Left lung (tissue), 10 donors: ENCODE results near the gene MED25. TPM values are rescaled to one million over a fixed set of nuclear protein-coding genes. Genes with fewer than 3 reads are reported as not detected.

ENCODE experiments used
- ATAC-seq: fragments of 200-7000 bp; cut with Tn5 transposase; one replicate; pipeline ENCODE4 v1.9.1; 2020; ENCODE audit warnings: moderate library complexity
- DNase-seq, 4 donors: peaks; one replicate each; pipeline ENCODE4 v3.0.0-alpha.2; 2013 to 2020
- H3K27ac ChIP-seq, 2 donors: fragments of 200-600 bp; sonication (generic) in 1 of 2; one replicate each; pipeline versions ENCODE4 v1.5.0 to v1.8.0; 2020 to 2021
- H3K27me3 ChIP-seq, 2 donors: fragments of 200-600 bp; sonication (generic) in 1 of 2; one replicate each; pipeline versions ENCODE4 v1.5.0 to v1.8.0; 2020 to 2021
- H3K36me3 ChIP-seq, 2 donors: fragments of 200-600 bp; sonication (generic) in 1 of 2; one replicate each; pipeline versions ENCODE4 v1.5.0 to v1.8.0; 2020 to 2021
- H3K4me1 ChIP-seq, 2 donors: fragments of 200-600 bp; one replicate each; pipeline ENCODE4 v1.8.0; 2021
- H3K4me3 ChIP-seq, 2 donors: fragments of 200-600 bp; sonication (generic) in 1 of 2; one replicate each; pipeline versions ENCODE4 v1.5.0 to v1.8.0; 2020 to 2021; ENCODE audit warnings: mild to moderate bottlenecking in 1 of 2
- H3K9me3 ChIP-seq, 2 donors: fragments of 200-600 bp; sonication (generic) in 1 of 2; one replicate each; pipeline versions ENCODE4 v1.5.0 to v1.8.0; 2020 to 2021
- CTCF ChIP-seq, 2 donors: fragments of 200-600 bp; sonication (generic) in 1 of 2; IDR thresholded peaks; one replicate each; pipeline versions ENCODE4 v1.5.0 to v1.8.0; 2021; ENCODE audit warnings: antibody characterized with exemption in 2 of 2
- intact Hi-C, 2 donors: fragments of 100-400 bp; cut with DNase I; formaldehyde crosslinking; loops; one replicate each; pipeline versions ENCODE4 v1.11.2 to v1.14.2; 2022
- polyA plus RNA-seq, 6 donors: library from polyadenylated mRNA; unstranded; fragments of 120-200 nt; gene quantifications; one replicate each; pipeline ENCODE4 v1.2.1, GENCODE V29; 2013; ENCODE audit not compliant: insufficient read length in 6 of 6
- total RNA-seq, 2 donors: library from RNA; stranded (reverse); fragmentation: NEBNext Ultra II Directional; extraction: Animal tissue kit (Norgen Biotek cat#: 25700); gene quantifications; one replicate each; pipeline ENCODE4 v1.2.1, GENCODE V29; 2021
- donor health status: DM: no; HTN: yes; CAD: no.
- donor health status: DM: no; HTN: no; CAD: no.

The MED25 gene
- total and polyA plus RNA-seq, 8 donors, result 52.1 to 67.4 (median 57.6) TPM

- TF ChIP-seq CTCF (IDR thresholded peaks at IDR 0.05), result no peak
- no peak overlapping the region for H3K4me3 ChIP-seq
- H3K4me1 ChIP-seq, result peaks cover 0 to 17% of the 10 kb centered on the region in 2 donors
- DNase-seq (no peak), ATAC-seq (no peak)
- peaks cover 0 to 11% of the 10 kb centered on the region in 2 donors for H3K36me3 ChIP-seq
- intact Hi-C loops, result no loop called here
- H3K27ac ChIP-seq, result peak overlapping the region in 1 of 2 donors; percentile 2
- H3K27me3 ChIP-seq, result no peaks in the 10 kb centered on the region
- no peaks in the 10 kb centered on the region for H3K9me3 ChIP-seq
Measured at GRCh38 chr19:49773663-49774350, 44.3 kb upstream of the MED25 start.

- ATAC-seq, result no peak
- no peak for DNase-seq
- H3K27ac ChIP-seq, result no peak overlapping the region
- peaks cover 0 to 23% of the 10 kb centered on the region in 2 donors for H3K4me1 ChIP-seq
- no peaks in the 10 kb centered on the region for H3K27me3 ChIP-seq
- no peaks in the 10 kb centered on the region for H3K9me3 ChIP-seq
- TF ChIP-seq CTCF (IDR thresholded peaks at IDR 0.05), result no peak
- intact Hi-C loops, result no loop called here
- no peak overlapping the region for H3K4me3 ChIP-seq
- peaks cover 0 to 11% of the 10 kb centered on the region in 2 donors for H3K36me3 ChIP-seq
Measured at GRCh38 chr19:49774969-49775368, 43.1 kb upstream of the MED25 start.

GRCh38 chr19:49775742-49776370 lies 42.2 kb upstream of the MED25 start:
- ATAC-seq, result no peak
- intact Hi-C loops, result no loop called here
- no peak for DNase-seq

GRCh38 chr19:49776371-49776764 lies 41.7 kb upstream of the MED25 start:
- H3K27me3 ChIP-seq, result no peaks in the 10 kb centered on the region
- H3K36me3 ChIP-seq, result peaks cover 0 to 11% of the 10 kb centered on the region in 2 donors
- no peak overlapping the region for H3K4me3 ChIP-seq
- no peak overlapping the region for H3K27ac ChIP-seq
- H3K4me1 ChIP-seq, result peaks cover 0 to 34% of the 10 kb centered on the region in 2 donors
- no peak for TF ChIP-seq CTCF (IDR thresholded peaks at IDR 0.05)
- intact Hi-C loops, result no loop called here
- DNase-seq (no peak), ATAC-seq (no peak)
- no peaks in the 10 kb centered on the region for H3K9me3 ChIP-seq

More at GRCh38 chr19:49775742-49776370, 42.2 kb upstream of the MED25 start:
- Histone ChIP-seq H3K27me3 (no peaks in the 10 kb centered on the region), H3K4me3 (no peak overlapping the region), H3K4me1 (peaks cover 0 to 29% of the 10 kb centered on the region in 2 donors), H3K9me3 (no peaks in the 10 kb centered on the region), H3K27ac (no peak overlapping the region), H3K36me3 (peaks cover 0 to 11% of the 10 kb centered on the region in 2 donors)
- no peak for TF ChIP-seq CTCF (IDR thresholded peaks at IDR 0.05)

GRCh38 chr19:49779731-49780555 lies 38.1 kb upstream of the MED25 start:
- ATAC-seq (peak; percentile 42), DNase-seq (no peak)
- intact Hi-C loops, result no loop called here
- H3K27ac ChIP-seq, result peak overlapping the region in 1 of 2 donors; percentile 36
- TF ChIP-seq CTCF (IDR thresholded peaks at IDR 0.05), result no peak
- H3K27me3 ChIP-seq, result no peaks in the 10 kb centered on the region
- H3K4me1 ChIP-seq, result peaks cover 0 to 21% of the 10 kb centered on the region in 2 donors
- no peaks in the 10 kb centered on the region for H3K9me3 ChIP-seq
- H3K4me3 ChIP-seq, result no peak overlapping the region
- peaks cover 0 to 36% of the 10 kb centered on the region in 2 donors for H3K36me3 ChIP-seq
